GM21723 (cell line): ENCODE measurements around the gene PAX7.
"Not testable (repeated sequence)": the region's sequence is repeated elsewhere in the genome, so short reads cannot be mapped to it uniquely, and the experiment has no call there.

Experiments
- ATAC-seq: cut with Tn5 transposase; IDR thresholded peaks from one replicate; pipeline ENCODE4 v1.9.1; 2021; ENCODE audit warnings: mild to moderate bottlenecking, moderate library complexity; ENCODE audit not compliant: unreplicated experiment

PAX7 gene

DNA sequence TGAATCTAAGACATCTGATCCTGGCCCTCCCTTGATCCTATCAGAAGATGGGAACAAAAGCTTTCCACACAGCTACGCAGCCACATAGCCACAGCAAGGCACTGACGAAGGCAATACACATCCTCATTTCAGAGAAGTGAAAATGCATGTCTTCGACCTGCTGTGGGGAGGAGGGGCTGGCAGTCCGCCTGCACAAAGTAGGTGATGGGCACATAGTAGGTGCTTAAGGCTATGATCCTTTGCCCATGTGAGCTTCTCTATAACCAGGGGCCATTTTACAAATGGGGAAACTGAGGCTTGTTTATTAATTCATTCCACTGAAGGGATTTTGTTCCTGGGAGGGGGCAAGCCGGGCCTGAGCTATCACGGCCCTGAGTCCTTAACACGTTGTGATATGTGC, 94.2 kb downstream of the PAX7 start:
- ATAC-seq: no peak

- no peak for ATAC-seq
Measured at GRCh38 chr1:18725231-18725895, 94.7 kb downstream of the PAX7 start.

- ATAC-seq: no peak
Measured at GRCh38 chr1:18726368-18726767, 95.7 kb downstream of the PAX7 start.

DNA sequence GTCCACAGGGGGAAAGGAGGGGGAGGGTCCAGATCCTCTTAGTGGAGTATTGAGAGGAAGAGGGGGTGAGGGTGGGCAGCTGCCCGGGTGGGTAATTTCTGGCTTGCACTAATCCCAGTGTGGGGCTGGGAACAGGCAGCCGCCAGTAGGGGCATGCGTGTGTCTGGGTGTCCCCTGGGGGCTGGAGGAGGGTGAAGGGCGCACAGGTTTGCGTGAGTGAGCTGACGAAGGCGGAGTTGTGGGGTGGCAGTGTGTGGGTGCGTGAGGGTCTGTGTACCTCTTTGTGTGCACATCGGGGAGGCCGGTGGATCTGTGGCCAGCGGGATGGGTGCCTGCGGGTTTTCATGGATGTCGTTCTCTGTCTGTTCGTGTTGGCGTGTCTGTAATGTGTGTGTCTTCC, 97.3 kb downstream of the PAX7 start:
- no peak for ATAC-seq

DNA sequence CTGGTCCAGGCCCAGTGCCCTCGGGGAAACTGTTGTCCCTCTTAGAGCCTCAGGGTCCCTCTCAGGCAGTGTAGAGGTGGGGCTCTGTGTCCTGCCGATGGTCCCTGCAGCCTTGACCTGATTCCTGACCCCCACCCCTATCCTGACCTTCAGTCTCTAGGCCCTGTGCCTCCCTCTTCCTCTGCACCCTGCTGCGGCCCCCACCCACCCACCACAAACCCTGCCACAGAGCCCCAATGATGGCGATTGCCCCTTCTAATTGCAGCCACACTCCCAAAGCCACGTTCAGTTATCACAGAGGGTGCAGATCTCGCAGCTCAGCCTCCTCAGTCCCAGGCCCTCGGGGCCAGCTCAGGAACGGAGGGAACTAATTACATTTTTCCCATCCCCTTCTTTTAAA, 99.7 kb downstream of the PAX7 start:
- no peak for ATAC-seq

DNA sequence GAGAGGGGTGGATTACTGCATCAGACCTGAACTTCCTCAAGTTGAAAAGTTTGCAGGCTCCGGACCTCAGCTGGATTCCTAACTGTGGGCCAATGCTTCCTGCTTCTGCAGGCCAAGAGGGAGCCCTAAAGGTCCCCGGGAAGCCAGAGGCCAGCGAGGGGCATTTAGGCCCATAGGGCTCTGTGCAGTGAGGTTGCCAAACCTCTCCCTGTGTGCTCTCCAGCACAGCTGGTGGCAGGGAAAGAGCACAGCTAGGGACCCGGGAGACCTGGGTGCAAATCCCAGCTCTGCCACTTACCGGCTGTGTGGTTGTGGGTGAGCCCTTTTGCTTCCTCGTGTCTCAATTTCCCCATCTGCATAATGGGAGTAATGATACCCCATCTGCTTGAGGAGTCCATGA, 100.5 kb downstream of the PAX7 start:
- no peak for ATAC-seq

DNA sequence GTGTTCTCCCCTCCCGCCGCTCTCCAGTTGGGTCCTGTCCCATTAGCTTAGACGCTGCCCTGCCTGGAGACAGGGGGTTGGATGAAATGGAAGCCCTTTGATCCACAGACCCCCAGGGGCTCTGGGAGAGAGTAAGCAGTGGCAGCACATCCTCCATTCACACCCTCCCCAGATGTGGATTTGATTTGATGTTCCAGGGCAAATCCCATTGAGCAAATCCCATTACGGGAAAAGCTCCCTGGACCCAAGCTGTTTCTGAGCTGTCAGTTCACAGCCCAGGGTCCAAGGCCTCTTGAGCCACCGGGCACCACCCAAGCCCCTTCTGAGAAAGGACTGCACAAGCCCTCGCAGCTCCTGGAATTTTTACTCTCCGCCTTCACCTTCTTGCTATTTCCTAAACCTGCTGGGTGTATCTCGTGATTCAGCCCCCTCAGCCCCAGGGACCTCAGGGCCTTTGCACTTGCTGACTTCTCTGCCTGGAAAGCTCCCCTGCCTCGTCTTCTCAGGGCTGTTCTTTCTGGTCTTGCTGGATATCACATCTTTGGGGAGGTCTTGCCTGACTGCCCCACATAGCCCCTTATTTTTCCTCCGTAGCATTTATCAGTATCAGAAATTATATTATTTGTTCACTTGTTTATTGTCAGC, 101.1 kb downstream of the PAX7 start:
- ATAC-seq: no peak

- no peak for ATAC-seq
Measured at GRCh38 chr1:18732686-18733085, 102.0 kb downstream of the PAX7 start.

DNA sequence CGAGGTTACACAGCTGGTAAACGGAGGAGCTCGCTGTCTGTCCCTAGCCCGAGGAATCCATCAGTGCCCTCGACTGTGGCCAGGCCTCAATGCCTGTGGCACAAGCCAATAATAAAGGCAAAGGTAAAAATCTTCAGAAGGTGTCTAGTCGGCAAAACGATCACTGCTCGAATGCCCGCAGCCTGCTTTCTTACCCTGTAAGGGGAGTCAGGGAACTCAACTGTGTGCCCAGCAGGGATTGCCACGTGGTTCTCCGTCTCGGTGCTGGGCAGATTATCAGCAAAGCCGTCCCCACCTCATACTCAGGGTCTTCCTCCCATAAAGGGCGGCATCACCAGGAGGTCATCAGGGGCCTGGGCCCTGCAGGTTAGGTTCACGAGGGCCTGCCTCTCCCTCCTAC, 103.4 kb downstream of the PAX7 start:
- no peak for ATAC-seq

- no peak for ATAC-seq
Measured at GRCh38 chr1:18734461-18735223, 104.0 kb downstream of the PAX7 start.

- no peak for ATAC-seq
Measured at GRCh38 chr1:18735224-18735997, 104.8 kb downstream of the PAX7 start.

GRCh38 chr1:18736958-18737357, 106.3 kb downstream of the PAX7 start:
- no peak for ATAC-seq

DNA sequence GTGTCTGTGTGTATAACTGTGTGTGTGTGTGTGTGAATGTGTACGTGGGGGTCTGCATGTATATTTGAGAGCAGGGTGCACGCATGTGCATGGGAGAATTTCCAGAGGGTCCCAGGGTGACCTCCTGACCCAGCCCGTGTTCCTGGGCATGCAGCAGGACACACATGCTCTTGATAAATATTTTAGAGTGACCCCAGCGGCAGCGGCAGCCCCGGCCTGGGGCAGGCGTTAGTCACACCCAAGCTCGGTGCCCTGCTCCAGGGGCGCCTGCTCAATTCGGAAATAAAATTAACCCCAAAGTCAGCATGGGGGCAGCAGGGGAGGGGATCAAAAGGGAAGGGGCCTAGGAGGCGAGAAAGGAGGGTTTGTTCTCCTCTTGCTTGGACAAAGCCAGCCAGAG, 107.5 kb downstream of the PAX7 start:
- no peak for ATAC-seq

- no peak for ATAC-seq
Measured at GRCh38 chr1:18738617-18739016, 108.0 kb downstream of the PAX7 start.

DNA sequence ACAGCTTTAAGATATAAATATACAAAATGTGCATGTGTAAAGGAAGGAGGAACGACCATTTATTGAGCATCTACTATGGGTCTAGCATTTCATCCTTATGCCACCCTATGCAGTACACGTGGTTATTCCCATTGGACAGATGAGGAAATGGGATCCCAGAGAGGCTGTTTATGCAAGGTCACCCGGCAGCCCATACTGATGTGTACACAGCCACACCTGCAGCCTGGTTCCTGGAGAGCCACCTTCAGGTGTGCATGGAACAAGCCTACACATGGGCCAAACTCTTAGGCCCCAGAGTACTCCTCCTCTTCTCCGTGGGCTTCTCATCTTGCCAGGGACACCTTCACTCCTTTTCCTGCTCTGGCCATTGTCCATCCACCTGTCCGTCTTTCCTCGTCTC, 108.8 kb downstream of the PAX7 start:
- no peak for ATAC-seq

DNA sequence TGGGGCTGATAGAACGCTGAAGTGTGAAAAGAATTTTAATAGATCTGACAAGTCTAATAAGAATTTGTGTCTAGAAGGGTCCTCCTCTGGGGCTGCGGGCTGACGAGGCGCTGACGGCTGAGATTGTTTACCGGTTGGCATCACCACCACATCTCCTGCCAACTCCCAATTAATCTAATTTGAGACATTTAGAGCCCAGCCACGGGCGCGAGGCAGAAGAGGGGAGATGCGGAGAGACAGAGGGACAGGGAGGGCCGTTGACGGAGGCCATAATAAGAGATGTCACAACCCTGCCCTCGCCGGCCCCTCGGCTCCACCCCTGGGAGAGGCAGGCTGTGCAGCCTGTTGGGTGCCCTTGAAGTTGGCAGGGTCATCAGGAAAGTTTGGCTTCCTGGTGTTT, 109.3 kb downstream of the PAX7 start:
- ATAC-seq: no peak

- no peak for ATAC-seq
Measured at GRCh38 chr1:18740617-18741016, 110.0 kb downstream of the PAX7 start.

- ATAC-seq: no peak
Measured at GRCh38 chr1:18743233-18743632, 112.6 kb downstream of the PAX7 start.

- ATAC-seq: not testable (repeated sequence)
Measured at GRCh38 chr1:18744381-18744780, 113.7 kb downstream of the PAX7 start.

DNA sequence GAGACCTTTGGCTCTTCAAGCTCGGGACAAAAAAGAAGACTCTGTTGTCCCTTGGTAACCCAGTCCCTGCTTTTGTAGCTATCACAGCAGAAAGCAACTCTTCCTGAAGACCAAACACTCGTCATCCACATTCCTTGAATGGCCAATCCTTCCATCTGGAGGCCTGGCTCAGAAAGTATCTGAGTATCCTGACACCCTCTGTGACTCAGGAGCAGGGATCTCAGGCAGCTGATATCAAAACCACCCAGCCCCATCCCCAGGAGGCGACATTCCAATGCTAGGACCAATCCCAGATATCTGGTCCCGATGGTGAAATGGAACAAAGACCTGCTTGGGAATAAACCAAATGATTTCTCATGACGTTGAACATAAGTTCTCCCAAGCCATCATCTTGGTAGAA, 116.3 kb downstream of the PAX7 start:
- no peak for ATAC-seq

DNA sequence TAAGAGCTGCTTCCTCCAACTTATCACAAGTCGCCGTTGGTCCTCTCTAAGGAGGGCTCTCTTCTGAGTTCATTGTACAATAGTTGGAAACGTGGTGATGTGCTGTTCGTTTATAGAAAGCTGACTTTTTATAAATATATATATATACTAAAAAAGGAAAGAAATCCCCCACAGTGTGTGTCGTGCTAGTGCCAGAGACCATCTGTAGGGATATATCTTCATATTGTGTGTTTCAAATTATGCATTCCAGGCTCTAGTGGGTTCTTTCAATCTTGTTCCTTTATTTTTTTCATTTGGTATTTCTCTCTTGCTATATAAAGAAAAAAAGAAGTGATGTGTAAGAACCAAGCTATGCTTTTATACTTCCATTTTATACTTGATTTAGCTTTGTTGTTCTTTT, 117.0 kb downstream of the PAX7 start:
- ATAC-seq: no peak
